Ecto neural progenitor cell (in vitro differentiated cells): ENCODE measurements around the gene PRXL2B.
"Not testable (repeated sequence)": the region's sequence is repeated elsewhere in the genome, so short reads cannot be mapped to it uniquely, and the experiment has no call there.

ENCODE experiments used
- DNase-seq: peaks from one replicate; pipeline ENCODE4 v3.0.0-alpha.2; 2018; ENCODE audit warnings: low spot score

PRXL2B gene

DNA sequence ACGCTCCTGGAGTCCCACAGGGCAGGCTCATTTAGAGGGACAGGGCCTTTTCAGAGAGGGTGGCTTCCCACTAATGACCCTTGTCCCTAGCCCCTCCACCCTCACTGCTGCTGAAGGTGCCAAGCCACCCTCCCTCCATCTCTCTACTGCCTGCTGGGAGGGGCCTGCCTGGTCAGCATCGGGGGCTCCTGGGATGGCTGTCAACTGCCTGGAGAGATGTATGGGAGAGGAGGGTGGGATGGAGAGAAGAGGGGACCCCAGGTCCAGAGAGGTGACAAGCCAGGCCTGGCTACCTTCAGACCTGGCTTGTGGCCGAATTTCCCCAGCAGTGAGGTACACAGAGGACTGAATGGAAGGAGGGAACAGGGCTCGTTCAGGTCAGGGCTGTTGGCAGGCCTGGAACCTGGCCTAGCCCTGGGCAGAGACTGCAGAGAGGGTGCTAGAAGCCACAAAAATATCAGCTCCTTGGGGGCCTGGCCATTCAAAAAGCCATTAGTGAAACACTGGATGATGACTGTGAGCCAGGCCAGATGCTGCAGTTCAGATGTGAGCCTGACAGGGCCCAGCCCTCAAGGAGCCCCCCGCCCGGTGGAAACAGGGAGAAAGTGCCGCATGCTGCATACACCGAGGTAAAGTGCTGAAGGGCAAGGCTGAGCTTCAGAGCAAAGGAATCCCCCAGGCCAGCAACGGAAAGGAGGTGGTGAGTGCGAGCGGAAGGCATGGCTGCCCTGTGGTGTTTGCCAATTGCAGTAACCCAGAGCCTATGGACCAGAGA is 26.2 kb downstream of the PRXL2B start:
- no peak for DNase-seq

DNA sequence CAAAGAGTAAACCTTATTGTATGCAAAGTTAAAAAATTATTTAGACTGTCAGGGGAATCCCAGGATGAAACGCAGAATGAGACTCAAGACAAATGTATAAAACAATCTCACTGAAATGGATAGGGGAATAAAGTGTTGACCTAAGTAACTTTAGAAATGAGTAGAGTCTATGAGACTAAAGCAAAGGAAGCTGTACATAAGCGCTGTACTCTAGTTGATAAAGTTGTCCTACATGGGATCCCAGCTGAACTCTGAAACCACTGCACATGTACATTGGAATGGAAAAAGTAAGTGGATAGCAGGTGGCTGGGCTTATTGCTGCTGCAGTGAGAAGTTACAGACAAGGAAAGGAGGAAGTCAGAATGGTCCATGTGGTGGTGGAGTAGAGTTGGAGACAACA is 27.6 kb downstream of the PRXL2B start:
- DNase-seq, result no peak

DNA sequence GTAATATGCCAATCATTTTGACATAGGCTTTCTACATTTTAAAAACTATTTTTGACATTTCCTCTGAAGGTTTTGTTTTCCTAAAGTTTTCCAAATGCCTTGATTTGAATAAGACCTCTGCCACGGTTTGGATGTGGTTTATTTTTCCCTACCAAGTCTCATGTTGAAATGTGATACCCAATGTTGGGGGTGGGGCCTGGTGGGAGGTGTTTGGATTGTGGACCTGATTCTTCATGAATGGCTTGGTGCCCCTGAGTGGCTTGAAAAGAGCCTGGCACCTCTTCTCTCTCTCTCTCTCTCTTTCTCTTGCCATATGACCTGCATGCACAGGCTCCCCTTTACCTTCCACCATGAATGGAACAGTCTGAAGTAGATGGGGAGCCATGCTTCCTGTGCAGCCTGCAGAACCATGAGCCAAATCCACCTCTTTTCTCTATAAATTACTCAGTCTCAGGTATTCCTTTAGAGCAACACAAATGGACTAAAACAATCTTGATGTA is 31.4 kb downstream of the PRXL2B start:
- DNase-seq, result no peak

DNA sequence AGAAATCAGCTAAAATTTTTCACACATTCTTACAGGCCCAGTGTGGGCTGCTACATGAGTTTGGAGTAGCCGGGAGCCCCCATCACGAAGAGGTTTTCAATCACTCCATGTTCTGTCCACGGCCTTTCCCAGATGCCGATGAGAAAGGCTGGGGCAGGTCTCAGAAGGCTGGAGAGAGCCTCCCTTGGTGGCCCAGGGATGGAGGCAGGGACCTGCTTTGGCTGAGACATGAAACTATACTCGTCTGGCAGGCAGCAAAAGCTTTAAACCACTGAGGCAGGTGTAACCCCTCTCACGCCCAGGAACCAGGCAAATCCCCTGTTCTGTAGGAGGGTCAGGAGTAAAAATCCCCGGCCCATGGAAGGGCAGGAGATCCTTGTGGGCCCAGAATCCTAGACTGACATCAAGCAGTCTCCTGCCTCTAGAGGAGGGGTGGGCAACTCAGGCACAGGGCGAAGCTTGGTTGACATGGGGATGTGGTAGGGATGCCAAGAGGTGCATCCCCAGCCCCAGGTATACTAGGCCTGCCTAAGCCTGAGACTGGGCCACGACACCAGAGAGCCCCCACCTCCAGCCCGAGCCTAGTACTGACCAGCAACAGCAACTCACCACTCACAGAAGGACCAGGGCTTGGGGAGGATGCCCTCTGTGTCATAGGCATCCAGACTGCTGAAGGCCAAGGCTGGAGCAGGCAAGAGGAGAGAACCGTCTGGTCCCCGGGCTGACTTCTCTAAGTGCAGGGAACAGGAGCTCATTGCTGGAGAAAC is 37.2 kb downstream of the PRXL2B start:
- no peak for DNase-seq

DNA sequence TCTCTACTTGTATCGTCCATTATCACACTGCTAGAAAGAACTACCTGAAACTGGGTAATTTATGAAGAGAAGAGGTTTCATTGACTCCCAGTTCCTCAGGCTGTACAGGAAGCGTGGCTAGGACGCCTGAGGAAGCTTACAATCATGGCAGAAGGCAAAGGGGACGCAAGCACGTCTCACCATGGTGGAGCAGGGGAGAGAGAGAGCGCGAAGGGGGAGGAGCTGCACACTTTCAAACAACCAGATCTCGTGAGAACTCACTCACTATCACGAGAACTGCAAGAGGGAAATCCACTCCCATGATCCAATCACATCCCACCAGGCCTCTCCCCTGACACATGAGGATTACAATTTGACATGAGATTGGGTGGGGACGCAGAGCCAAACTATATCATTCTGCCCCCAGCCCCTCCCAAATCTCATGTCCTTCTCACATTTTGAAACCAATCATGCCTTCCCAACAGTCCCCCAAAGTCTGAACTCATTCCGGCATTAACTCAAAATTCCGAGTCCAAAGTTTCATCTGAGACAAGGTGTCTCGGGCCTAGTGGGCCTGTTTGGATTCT is 38.2 kb downstream of the PRXL2B start:
- no peak for DNase-seq

DNA sequence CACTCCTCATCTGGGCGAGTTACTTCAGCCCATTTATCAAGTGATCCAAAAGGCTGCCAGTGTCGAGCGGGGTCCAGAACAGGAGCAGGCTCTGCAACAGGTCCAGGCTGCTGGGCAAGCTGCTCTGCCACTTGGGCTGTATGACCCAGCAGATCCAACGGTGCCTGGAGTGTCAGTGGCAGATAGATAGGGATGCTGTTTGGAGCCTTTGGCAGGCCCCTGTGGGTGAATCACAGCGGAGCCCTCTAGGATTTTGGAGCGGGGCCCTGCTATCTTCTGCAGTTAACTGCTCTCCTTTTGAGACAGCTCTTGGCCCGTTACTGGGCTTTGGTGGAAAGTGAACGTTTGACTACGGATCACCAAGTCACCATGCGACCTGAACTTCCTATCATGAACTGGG is 38.7 kb downstream of the PRXL2B start:
- DNase-seq, result no peak

DNA sequence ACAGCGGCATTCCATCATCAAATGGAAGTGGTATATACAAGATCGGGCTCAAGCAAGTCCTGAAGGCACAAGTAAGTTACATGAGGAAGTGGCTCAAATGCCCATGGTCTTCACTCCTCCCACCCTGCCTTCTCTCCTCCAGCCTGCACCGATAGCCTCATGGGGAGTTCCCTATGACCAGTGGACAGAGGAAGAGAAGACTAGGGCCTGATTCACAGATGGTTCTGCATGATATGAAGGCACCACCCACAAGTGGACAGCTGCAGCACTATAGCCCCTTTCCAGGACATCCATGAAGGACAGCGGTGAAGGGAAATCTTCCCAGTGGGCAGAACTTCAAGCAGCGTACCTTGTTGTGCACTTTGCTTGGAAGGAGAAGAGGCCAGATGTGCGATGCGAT is 39.2 kb downstream of the PRXL2B start:
- DNase-seq, result not testable (repeated sequence)

DNA sequence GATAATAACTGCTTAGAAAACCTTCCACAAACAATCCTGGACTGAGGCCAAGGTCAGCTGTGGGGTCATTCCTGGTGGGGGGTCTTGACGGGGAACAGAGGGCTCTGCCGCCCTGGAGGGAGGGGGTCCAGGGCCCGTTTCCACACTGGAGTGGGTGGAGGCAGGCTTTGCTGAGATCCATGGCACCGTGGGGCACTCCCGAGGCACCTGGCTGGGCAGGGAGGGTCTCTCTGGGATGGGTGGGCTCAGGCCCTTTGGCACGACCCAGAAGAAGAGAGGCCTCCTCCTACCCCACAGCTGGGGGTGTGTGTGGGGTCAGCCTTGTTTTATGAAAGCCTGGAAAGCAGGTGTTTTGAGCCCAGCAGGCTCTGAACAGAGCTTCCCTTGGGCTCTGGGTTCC is 41.2 kb downstream of the PRXL2B start:
- no peak for DNase-seq

DNA sequence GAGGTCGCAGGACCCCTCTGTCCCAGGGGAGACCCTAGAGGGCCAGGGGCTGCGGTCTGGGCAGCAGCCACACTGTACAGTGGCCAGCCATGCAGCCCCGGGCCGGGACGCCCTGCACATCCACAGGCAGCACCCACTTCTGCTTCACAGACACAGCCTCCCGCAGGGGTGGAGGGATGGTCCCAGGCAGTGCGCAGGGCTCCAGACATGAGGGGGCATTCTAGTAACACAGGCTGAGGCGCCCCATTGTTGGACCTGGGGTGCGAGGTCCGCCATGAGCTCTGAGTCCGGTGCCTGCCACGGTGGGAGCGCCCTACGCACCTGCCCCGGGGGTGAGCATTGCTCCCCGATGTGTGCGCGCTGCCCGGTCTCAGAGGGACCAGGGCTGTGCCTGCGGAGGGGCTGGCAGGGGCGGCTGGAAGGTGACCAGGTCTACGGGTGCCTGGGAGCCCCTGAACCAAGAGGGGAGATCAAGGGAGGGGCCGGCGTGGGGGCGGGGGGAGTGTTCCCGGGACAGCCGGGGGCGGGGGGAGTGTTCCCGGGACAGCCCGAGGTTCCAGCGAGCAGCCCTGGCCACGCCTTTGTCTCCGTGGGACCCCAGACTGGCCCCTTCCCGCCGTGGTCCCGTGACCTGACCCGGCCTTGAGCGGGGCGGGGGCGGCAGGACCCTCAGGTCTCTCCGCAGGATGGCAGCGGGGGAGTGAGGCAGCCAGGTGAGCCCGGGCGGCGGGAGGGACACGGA is 41.8 kb downstream of the PRXL2B start:
- DNase-seq, result no peak

DNA sequence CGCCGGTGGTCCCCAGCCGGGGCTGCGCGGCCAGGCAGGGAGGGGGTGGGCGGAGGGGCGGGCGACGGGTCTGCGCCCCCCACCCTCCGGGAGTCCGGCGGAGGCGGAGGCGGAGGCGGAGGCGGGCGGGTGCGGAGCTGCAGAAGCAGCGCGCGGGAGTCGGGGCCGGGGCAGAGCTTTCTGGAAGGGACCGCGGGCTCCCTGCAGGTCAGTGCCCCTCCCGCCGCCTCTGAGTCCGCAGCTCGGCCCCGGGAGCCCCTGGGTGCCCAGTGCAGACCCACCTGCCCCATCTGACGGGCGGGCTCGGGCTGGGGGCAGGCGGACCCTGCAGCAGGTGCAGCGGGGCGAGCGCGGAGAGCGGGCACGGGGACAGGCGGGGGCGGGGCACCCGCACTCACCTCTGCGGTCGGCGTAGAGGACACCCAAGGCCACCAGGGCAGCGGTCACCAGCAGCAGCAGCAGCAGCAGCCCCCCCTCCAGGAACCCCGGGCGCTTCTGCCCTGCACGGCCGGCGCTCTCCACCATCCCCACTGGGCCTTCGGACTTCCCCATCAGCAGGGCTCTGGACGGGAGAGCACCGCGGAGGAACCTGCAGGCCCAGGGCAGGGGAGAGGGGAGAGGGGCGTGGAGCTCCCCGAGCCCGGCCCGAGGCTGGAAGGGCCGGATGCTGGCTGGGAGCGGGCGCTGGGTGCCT is 42.5 kb downstream of the PRXL2B start:
- DNase-seq, result no peak

DNA sequence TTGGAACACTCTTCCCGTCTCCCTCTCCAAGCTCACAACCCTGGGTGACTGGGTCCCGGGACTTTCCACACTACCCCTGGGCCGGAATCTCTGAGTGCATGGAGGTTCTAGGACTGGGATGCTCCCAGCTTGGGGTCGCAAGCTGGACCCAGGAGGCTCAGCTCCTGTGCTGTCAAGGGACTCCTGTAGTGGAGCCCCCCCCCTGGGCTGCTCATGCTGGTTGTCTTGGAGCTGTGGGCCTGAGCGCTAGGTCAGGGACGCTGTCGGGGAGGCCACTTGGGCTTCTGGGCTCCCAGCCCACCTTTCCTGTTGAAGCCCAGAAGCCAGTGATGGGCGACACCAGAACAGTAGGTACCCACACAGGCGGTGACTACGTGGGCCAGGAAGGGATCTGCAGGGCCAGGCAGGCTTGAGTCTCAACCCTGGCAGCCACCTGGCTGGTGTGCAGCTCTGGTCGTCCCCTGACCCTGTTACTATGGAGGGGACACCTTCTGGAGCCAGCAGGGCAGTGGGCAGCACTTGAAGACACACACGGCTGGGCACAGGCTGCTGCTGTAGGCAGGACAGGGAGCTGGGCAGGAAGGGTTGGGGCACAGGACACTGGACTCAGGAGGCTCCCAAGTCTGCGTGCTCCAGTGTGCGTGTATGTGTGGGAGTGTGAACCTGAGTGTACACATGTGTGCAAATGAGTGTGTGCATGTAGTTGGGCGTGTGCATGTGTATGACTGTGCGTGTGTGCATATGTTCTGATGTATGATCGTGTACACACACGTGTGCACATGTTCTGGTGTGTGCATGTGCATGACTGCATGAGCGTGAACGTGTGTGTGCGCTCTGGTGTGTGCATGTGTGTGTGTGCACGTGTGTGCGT is 43.3 kb downstream of the PRXL2B start:
- DNase-seq, result no peak

DNA sequence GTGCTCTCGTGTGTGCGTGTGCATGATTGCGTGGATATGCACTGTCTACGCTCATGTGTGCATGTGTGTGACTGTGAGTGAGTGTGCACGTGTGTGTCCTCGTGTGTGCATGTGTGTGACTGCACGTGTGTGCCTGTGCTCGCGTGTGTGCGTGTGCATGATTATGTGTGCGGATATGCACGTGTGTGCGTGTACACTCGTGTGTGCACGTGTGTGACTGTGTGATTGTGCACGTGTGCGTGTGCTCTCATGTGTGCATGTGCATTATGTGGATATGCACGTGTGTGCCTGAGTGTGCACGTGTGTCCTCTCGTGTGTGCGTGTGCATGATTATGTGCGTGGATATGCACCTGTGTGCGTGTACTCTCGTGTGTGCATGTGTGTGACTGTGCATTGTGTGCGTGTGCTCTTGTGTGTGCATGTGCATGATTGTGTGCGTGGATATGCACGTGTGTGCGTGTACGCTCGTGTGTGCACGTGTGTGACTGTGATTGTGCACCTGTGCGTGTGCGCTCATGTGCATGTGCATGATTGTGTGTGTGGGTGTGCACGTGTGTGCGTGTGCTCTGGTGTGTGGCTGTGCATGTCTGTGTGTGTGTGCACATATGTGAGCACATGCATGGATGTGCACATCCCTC is 44.0 kb downstream of the PRXL2B start:
- DNase-seq, result no peak

DNA sequence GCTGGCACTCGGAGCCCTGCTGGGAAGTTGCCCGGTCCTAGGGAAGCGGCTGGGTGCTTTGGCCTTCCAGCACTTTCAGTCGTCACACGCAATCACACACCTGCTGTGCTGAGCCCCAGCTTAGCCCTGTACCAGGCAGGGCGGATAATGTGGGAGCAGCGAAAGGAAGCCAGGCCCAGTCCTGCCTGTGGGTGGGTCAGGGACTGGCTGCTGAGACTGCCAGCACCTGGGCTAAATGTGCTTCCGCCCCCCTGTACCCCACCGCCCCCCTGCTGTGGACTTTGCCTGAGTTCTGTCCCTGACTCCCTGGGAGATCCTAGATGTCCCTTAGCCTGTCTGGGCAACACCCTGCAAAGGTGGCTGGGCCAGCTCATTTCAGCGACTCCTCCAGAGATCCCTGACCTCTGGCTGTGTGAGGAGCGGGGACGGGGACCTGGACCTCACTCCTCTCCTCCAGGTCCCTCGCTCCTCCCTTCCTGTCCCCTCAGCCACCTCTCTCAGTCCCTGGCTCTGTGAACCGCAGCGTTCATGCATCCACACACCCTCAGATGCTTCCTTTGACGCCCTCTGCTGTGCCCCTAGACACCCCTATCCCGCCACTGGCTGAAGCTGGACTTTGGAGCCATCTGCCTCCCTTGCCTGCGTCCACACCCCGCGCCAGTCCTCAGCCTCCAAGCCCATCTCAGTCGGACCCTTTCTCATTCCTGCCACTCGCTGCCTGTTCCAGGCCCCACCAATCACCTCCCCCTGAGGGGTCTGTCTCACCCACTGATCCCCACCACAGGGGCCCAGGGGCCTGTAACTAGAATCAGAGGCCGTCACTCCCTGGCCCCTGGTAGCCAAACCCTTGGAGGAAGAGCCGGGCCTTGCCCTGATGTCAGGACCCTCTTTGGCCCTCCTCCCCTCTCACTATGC is 44.8 kb downstream of the PRXL2B start:
- no peak for DNase-seq

DNA sequence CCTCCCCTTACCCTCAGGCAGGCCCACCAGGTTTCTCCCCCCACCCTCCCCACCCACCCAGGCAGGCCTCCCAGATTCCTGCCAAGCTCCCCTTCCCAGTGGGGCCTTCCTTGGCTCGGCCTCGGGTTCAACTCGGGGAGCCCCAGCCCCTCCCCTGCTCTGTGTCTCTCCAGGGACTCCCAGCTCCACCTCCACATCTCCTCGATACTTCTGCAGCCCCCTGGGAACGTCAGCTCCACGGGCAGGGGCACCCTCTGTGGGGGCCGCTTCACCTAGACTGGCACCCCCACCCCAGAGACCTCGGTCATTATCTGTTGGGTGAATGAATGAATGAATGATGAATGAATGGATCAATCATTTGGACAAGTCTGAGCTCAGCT is 45.5 kb downstream of the PRXL2B start:
- no peak for DNase-seq

DNA sequence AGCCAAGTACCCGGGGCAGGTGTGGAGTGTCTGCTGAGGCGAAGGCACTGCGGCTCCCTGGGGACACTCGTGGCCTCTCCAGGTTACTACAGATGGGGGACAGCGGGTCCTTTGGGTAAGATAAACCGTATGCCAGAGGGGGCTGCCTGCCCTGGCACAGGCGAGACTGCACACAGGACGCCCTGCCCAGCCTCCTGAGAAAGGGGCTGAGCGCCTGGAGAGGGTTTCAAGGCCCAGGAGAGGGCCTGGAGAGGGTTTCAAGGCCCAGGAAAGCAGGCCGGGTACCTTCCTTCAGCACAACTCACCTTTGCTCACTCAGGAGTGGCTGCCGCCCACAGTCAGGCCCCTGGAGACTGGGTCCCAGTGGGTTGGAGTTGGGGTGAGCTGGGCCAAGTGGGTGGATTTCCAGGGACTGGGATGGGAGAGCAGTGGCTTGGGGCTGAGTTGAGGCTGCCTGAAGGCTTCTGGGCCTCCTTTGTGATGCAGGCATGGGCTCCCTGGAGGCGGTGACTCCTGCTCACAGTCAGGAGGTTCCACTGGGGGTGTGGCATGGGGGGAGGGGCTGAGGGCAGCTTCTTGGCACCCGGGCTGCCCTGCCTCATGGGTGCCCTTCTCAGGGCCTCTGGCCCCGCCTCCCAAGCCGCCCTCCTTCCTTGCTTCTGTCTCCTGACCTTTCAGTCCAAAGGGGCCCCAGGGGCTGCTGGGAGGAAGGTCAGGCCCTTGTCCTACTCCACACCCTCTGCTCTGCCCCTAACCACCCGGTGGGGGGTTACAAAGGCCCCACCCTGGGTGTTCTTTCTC is 46.2 kb downstream of the PRXL2B start, which contains the start of gene MMEL1:
MMEL1 (minus strand) TSS at position 456 of the 801 bp plus-strand sequence. CDS start 3,532 bp downstream, outside the sequence.
- no peak for DNase-seq

DNA sequence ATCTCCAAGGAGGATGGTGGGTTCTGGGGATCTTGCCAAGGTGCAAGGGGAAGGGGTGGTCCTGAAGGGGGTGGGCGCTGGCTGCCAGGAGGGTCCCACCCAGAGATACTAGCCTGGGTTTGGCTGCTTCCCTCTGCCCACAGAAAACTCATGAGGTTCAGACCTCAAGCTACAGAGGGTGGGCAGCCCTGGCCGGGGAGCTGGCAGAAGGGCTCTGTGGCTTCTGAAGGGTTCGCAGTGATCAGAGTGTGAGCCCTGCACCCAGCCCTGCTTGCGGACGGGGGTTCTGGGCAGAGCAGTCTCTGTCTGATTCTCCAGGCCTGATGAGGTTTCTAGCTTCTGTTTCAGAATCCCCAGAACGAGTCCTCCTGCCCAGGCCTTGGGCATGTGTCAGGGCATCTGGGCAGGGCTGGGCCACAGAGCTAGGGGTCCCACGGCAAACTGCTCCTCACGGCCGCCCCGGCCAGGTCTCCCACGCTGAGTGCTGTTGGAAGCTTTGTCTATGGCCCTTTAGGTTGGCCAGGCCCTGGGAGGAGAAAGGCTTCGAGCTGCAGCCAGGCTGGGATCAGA is 46.9 kb downstream of the PRXL2B start:
- no peak for DNase-seq

DNA sequence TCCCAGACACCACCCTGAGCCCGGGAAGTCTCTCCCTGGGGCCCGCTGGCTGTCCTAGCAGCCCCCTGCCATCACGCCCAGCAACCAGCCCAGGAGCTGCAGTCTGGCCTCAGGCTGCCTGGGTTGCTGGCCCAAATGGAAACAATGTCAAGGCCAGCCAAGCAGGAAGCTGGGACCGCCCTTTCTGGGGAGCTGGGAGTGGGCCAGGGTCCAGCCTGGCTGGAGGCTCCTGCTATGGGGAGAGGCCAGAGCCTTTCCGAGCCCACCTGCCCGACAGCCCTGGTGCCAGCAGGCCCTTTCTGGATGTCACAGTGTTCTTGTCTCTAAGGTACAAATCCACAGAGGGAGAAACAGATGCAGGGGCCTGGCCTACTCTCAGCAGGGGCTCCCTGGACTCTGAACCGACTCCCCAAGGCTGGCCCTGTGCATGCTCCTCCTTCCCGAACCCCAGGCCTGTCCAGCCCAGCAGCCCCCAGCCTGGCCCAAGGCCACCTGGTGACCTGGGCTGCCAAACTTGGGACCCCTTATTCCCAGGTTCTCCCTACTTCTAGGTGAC is 47.4 kb downstream of the PRXL2B start:
- no peak for DNase-seq
